Heart left ventricle (tissue), 16 donors: Measurements from ENCODE around the gene TYW5. TPM values are rescaled to one million over a fixed set of nuclear protein-coding genes. Genes with fewer than 3 reads are reported as not detected.

Experiments used
- ATAC-seq, 4 donors: fragments of 200-7000 bp; cut with Tn5 transposase; one replicate each; pipeline ENCODE4 v1.9.1; 2020 to 2022; ENCODE audit warnings: moderate library complexity in 4 of 4, mild to moderate bottlenecking in 3 of 4, moderate number of reproducible peaks in 1 of 4
- DNase-seq, 5 donors: peaks; one replicate each; pipeline ENCODE4 v3.0.0-alpha.2; 2020
- H3K27ac ChIP-seq, 12 donors: fragments of 200-600 bp; sonication (generic) in 4 of 12; one replicate each; pipeline versions ENCODE4 v1.5.0 to v1.8.0; 2016 to 2022; ENCODE audit warnings: mild to moderate bottlenecking in 2 of 12
- H3K27me3 ChIP-seq, 9 donors: fragments of 200-600 bp; sonication (generic) in 2 of 9; one replicate each; pipeline versions ENCODE4 v1.5.1 to v1.8.0; 2016 to 2022; ENCODE audit warnings: mild to moderate bottlenecking in 3 of 9
- H3K36me3 ChIP-seq, 9 donors: fragments of 200-600 bp; sonication (generic) in 2 of 9; one replicate each; pipeline versions ENCODE4 v1.5.0 to v1.8.0; 2018 to 2022; ENCODE audit warnings: mild to moderate bottlenecking in 2 of 9
- H3K4me1 ChIP-seq, 12 donors: fragments of 200-600 bp; sonication (generic) in 4 of 12; one replicate each; pipeline versions ENCODE4 v1.5.0 to v1.8.0; 2016 to 2022; ENCODE audit warnings: mild to moderate bottlenecking in 3 of 12
- H3K4me3 ChIP-seq, 12 donors: fragments of 200-600 bp; sonication (generic) in 4 of 12; one replicate each; pipeline versions ENCODE4 v1.5.0 to v1.8.0; 2017 to 2022; ENCODE audit warnings: mild to moderate bottlenecking in 9 of 12, moderate library complexity in 4 of 12
- H3K9me3 ChIP-seq, 12 donors: fragments of 200-600 bp; sonication (generic) in 4 of 12; one replicate each; pipeline versions ENCODE4 v1.5.0 to v1.8.0; 2016 to 2022; ENCODE audit warnings: mild to moderate bottlenecking in 1 of 12
- POLR2A ChIP-seq, 2 donors: fragments of 450-650 bp; IDR thresholded peaks; one replicate each; pipeline ENCODE4 v1.6.1; 2017; ENCODE audit warnings: antibody characterized with exemption in 2 of 2, mild to moderate bottlenecking in 2 of 2, moderate library complexity in 2 of 2
- whole genome bisulfite sequencing, 4 donors: extraction: QIAGEN DNeasy Blood & Tissue Kit in 2 of 4; methylation state at CpG; one replicate each; pipeline versions ENCODE4 v1.1.5 to v1.1.7; 2013 to 2018; 5-methylcytosine and 5-hydroxymethylcytosine counted together
- intact Hi-C, 10 donors: fragments of 100-400 bp; cut with DNase I; formaldehyde crosslinking; loops; one replicate each; pipeline versions ENCODE4 v1.11.1 to v1.14.2; 2022
- polyA plus RNA-seq, 2 donors: library from polyadenylated mRNA; stranded (reverse); fragments of 200-250 nt; gene quantifications; one replicate each; pipeline ENCODE4 v1.2.3, GENCODE V29; 2013
- total RNA-seq, 9 donors: library from RNA; depleted of rRNA in 2 of 9; stranded (reverse); fragments of >200 nt in 2 of 9; fragmentation: NEBNext Ultra II Directional in 3 of 9; extraction: Animal tissue kit (Norgen Biotek cat#: 25700) in 3 of 9; gene quantifications; one replicate each; pipeline versions ENCODE4 v1.1.0 to v1.2.4, GENCODE V29; 2016 to 2023
- TF ChIP-seq, protein P1 (sequence below), 12 donors: fragments of 200-600 bp; sonication (generic) in 4 of 12; IDR thresholded peaks; one replicate each; pipeline versions ENCODE4 v1.5.0 to v1.8.0; 2018 to 2022; ENCODE audit warnings: antibody characterized with exemption in 12 of 12, mild to moderate bottlenecking in 5 of 12
- donor health status: ischemic (EF 13 %, LVEDD 7.1; RV severe dilation, severe dysfunction).
- donor health status: healthy with polysubstance abuse.
- donor health status: DM: no; HTN: yes; CAD: no.
- donor health status: DM: no; HTN: no; CAD: no.
- donor health status: ischemic (EF 25% LVEDD 6.9; RV normal size, moderate dysfunction).
- donor health status: ischemic (EF 25% LVEDD 5.7; RV mildly dilated, moderate dysfunction).
- donor health status: healthy.
- donor health status: DM: yes; HTN: yes; CAD: no.
- donor health status: ischemic (EF 35%, LVEDD 5.7; RV mildly dilated, moderate dysfunction).
- donor health status: nonischemic (EF 11% LVEDD 7.7; RV severe dilation, severe dysfunction).
- donor health status: DM: yes; HTN: yes; CAD: no.
- donor health status: PGD.
- donor health status: ischemic (EF 29% LVEDD 5.4; RV normal size, mild dysfunction).
- donor health status: nonischemic (EF 23%, LVEDD 6.1; RV moderate dilation, normal function).

Gene TYW5
- total and polyA plus RNA-seq, 11 donors = 1.4 to 4.4 (median 3.0) TPM

DNA sequence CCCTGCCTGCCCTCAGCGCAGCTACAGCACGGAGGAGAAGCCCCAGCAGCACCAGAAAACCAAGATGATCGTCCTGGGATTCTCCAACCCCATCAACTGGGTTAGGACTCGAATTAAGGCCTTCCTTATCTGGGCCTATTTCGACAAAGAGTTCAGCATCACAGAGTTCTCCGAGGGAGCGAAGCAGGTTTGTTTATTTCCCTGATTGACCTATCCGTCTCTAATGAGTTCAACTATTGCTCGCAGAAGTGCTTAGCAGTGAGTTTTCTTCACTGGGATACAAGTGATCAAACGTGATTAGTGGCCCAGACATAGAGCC, 730 bp upstream of the TYW5 start:
- Histone ChIP-seq H3K9me3 (no peaks in the 10 kb centered on the region), H3K36me3 (peaks cover 0 to 33% (median 23%) of the 10 kb centered on the region in 9 donors), H3K4me3 (peak overlapping the region; percentile 63 to 99 (median 88)), H3K27ac (peak overlapping the region in 11 of 12 donors; percentile 90 to 98 (median 91)), H3K27me3 (no peaks in the 10 kb centered on the region), H3K4me1 (peaks cover 4 to 49% (median 25%) of the 10 kb centered on the region in 12 donors)
- ATAC-seq (no peak), DNase-seq (no peak)
- TF ChIP-seq POLR2A (IDR thresholded peaks at IDR 0.05) = no peak
- TF ChIP-seq, protein P1, sequence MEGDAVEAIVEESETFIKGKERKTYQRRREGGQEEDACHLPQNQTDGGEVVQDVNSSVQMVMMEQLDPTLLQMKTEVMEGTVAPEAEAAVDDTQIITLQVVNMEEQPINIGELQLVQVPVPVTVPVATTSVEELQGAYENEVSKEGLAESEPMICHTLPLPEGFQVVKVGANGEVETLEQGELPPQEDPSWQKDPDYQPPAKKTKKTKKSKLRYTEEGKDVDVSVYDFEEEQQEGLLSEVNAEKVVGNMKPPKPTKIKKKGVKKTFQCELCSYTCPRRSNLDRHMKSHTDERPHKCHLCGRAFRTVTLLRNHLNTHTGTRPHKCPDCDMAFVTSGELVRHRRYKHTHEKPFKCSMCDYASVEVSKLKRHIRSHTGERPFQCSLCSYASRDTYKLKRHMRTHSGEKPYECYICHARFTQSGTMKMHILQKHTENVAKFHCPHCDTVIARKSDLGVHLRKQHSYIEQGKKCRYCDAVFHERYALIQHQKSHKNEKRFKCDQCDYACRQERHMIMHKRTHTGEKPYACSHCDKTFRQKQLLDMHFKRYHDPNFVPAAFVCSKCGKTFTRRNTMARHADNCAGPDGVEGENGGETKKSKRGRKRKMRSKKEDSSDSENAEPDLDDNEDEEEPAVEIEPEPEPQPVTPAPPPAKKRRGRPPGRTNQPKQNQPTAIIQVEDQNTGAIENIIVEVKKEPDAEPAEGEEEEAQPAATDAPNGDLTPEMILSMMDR (IDR thresholded peaks at IDR 0.05) = no peak
- WGBS, 4 donors = 0 to 4% (median 1%) methylated on average over 8 to 10 of the region's 10 CpGs
- intact Hi-C loops = loop anchor here in 1 of 10 donors (10.0 kb wide), 1 partner anchor 899 kb away; no protein-coding TSS in a partner anchor

DNA sequence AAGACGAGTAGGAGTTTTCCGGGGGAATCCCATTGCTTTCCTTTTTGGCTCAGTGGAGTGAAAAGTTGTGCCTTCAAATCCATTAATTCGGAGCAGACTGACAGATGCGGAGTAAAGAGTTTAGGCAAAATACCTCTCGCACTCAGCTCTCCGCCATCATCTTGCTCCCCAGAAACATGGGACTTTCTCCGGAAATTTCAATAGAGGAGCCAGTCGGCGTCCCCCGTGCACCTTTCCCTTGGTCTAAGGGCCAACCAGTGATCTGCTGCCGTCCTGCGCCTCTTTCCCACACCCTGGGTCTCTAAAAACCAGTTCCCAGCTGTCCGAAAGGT, 318 bp downstream of the TYW5 start:
- Histone ChIP-seq H3K4me3 (peak overlapping the region; percentile 63 to 99 (median 88)), H3K27ac (peak overlapping the region; percentile 90 to 98 (median 92)), H3K27me3 (no peaks in the 10 kb centered on the region), H3K9me3 (no peaks in the 10 kb centered on the region), H3K4me1 (peaks cover 4 to 49% (median 25%) of the 10 kb centered on the region in 12 donors), H3K36me3 (peaks cover 0 to 30% (median 18%) of the 10 kb centered on the region in 9 donors)
- DNase-seq = no peak
- 0 to 1% (median 0%) methylated on average over 13 of the region's 13 CpGs for WGBS, 4 donors
- peak in 3 of 4 donors; percentile 14 to 48 (median 42) for ATAC-seq
- intact Hi-C loops = loop anchor here in 2 of 10 donors (2.0 to 10.0 kb wide), 2 partner anchors 44 to 900 kb away; partner anchors contain the start of gene C2orf69 (in 1 of the 2)
- TF ChIP-seq, protein P1 (IDR thresholded peaks at IDR 0.05) = no peak
- TF ChIP-seq POLR2A (IDR thresholded peaks at IDR 0.05) = no peak

DNA sequence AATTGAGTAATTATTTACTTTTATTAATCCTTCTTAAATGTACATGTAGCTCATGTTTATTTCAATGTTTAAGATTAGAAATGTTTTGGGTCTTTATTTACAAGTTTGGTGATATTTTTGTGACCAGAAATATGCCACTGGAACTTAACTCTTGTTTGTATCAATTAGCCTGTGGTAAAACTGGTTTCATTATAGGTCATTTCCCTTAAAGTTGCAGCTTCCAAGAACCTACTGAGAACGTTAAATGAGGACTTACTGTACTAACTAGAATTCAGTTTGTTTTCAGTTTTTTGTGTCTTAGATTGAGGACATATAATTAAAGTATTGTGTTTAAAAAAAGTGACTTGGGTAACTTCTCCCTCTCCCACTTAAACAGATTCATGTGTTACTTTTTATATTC, 4.3 kb downstream of the TYW5 start:
- peaks cover 3 to 27% (median 12%) of the 10 kb centered on the region in 12 donors for H3K4me1 ChIP-seq
- H3K4me3 ChIP-seq = no peak overlapping the region
- TF ChIP-seq, protein P1 (IDR thresholded peaks at IDR 0.05) = no peak
- no peak for TF ChIP-seq POLR2A (IDR thresholded peaks at IDR 0.05)
- ATAC-seq = no peak
- peaks cover 0 to 38% (median 33%) of the 10 kb centered on the region in 9 donors for H3K36me3 ChIP-seq
- no peaks in the 10 kb centered on the region for H3K9me3 ChIP-seq
- DNase-seq = no peak
- H3K27me3 ChIP-seq = no peaks in the 10 kb centered on the region
- no peak overlapping the region for H3K27ac ChIP-seq
- intact Hi-C loops = loop anchor here in 1 of 10 donors (10.0 kb wide), 1 partner anchor 904 kb away; no protein-coding TSS in a partner anchor
- 63 to 78% (median 76%) methylated on average over 1 of the region's 1 CpG for WGBS, 4 donors

DNA sequence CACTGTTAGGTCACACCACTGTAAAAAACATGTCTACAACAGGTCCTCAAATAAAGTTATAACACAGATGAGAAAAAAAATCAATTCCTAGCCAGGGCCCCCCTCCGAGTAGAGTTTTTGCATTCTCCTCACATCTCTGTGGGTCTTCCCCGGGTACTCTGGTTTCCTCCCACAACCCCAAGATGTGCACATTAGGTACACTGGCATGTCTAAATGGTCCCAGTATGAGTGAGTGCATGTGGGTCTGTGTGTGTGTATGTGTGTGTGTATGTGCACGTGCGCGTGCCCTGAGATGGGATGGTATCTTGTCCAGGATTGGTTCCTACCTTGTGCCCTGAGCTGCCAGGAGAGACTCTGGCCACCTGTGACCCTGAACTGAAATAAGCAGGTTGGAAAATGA, 4.9 kb downstream of the TYW5 start:
- TF ChIP-seq, protein P1 (IDR thresholded peaks at IDR 0.05) = no peak
- no peak for TF ChIP-seq POLR2A (IDR thresholded peaks at IDR 0.05)
- no peaks in the 10 kb centered on the region for H3K27me3 ChIP-seq
- H3K36me3 ChIP-seq = peaks cover 0 to 45% (median 39%) of the 10 kb centered on the region in 9 donors
- DNase-seq (no peak), ATAC-seq (no peak)
- H3K27ac ChIP-seq = no peak overlapping the region
- H3K4me3 ChIP-seq = no peak overlapping the region
- peaks cover 3 to 27% (median 12%) of the 10 kb centered on the region in 12 donors for H3K4me1 ChIP-seq
- no peaks in the 10 kb centered on the region for H3K9me3 ChIP-seq
- intact Hi-C loops = loop anchor here in 1 of 10 donors (10.0 kb wide), 1 partner anchor 904 kb away; no protein-coding TSS in a partner anchor
- WGBS, 4 donors = 89 to 94% (median 90%) methylated on average over 5 of the region's 5 CpGs
